Stimulated activated CD4-positive, alpha-beta T cell treated with anti-CD3 and anti-CD28 coated beads, TNF-alpha, amount 100 ng/mL, for 1 hour (primary cell): ENCODE measurements around the gene MYB.

Experiments
- DNase-seq, 3 donors: peaks; one replicate each; pipeline ENCODE4 v3.0.0-alpha.2; 2020; ENCODE audit warnings: low read depth in 3 of 3, low spot score in 1 of 3

MYB gene

DNA sequence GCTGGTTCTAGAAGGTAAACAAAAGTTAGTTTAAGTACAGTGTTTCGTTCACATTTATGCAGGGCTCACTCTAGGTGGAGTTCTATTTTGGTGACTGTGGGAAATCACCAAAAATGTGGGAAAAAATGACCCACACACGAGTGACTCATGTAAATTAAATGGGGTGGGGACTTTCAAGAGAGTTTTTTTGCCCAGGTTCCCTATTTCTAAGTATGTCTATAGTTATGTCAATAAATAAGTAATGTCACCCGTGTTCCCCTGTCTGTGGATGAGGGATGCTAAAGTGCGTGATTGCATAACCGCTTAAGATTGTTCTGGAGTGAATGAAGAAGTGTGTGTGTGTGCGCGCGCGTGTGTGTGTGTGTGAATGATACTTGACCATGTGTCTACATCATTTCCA is 69.1 kb downstream of the MYB start:
- no peak for DNase-seq

DNA sequence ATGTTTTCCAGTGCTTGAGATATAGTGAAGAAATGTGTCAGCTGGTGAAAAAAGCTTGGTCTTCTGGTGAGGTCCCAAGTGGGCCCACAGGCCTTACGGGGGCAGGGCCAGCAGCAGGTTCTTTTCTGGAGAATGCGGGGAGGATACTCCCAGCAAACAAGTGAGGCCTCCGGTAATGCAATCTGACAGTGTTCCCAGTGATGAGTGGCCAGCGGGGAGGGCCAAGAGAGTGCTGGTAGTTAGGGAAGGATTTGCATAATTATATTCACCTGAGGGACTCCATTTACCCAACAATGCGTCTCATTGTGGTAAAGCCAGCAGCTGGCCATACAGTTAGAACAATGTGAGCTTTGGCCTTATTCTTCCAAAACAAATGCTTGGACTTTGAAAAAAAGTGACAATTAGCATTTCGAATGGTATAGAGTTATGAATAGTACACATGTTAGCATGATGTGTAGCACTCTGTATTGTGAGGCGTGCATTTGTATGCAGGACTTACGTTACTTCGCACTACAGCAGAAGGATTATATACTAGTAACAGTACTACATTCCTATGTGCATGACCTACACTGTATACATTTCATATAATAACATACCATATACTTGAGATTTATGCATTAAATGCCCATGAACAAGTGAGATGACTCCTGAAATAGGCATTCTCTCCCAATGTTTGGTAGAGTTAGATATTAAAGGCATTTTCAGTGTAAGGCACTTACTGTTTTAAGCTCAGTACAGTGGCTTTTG is 69.8 kb downstream of the MYB start:
- DNase-seq = no peak

DNA sequence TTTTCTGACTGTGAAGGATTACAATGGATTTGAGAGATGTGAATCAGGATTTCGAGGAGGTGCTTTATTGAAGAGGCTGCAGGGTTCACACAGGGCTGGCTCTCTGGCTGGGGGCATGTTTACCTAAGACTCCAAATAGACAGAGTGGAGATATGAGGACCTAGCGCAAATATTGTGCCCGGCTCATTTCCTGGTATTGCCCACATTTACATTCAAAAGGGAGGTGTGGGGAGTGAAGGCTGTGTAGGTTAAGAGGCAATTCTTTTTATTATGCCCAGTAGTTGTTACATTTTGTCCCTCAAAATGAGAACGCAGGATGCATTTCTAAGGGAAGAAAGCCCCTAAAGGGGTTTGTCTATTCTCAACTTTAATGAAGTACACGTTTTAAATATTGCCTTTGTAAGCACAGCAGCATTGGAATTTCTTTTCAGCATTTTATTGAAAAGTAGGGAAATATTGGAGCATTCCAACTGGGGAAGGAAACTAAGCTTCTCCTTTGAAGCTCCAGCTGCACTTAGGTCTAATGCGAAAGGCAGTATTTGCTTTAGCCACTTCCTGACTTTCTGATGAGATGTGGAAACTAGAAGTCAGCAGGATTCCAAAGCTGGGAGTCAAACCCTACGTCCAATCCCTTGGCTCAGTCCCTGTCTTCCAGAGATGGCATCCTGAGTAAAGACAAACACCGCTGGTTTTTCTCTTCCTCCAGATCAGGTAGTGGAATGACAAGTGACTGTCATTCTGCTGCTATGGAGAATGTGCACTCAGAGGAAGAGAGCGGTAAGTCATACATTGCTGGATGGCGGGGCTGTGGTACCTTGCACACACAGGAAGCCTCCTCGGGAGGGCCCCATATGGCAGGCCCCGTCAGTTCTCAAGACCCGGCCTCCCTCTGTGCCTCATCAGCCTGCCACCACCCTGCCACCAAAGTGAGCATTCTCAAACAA is 70.7 kb downstream of the MYB start:
- no peak for DNase-seq

DNA sequence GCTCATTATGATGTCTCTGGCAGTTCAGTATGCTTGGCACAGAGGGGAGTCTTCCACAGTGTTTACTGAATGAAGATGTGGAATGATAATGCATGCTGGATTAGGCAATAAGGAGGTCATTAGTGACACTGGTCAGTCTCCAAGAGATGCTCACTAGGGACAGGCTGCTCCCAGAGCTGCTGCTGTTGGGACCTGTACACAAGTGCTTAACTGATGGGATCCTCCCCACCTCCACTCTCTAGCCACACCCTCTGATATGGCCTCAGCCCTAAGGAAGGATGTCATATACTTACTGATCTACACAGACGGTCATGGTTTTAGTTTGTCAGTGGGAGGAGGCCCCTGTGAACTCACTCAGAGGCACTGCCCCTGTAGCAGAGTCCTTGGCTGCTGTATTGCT is 73.4 kb downstream of the MYB start:
- no peak for DNase-seq

DNA sequence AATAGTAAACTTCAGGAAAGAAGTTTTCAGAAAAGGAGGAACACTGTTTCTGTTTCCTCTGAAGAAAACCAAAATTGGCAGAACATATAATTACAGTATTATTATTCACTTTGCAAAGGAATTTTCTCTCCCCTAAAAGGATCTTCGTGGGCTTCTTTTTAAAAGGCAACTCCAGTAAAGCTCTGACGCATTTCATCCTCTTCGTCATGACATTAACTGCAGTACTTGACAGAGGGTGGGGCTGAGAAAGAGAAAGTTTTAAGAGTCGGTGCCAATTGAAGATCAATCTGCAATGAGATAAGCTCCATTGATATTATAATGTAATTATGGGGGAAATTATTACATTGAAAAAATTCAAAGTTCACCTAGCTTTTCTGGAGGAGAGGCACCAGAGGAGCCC is 75.8 kb downstream of the MYB start:
- DNase-seq = no peak

DNA sequence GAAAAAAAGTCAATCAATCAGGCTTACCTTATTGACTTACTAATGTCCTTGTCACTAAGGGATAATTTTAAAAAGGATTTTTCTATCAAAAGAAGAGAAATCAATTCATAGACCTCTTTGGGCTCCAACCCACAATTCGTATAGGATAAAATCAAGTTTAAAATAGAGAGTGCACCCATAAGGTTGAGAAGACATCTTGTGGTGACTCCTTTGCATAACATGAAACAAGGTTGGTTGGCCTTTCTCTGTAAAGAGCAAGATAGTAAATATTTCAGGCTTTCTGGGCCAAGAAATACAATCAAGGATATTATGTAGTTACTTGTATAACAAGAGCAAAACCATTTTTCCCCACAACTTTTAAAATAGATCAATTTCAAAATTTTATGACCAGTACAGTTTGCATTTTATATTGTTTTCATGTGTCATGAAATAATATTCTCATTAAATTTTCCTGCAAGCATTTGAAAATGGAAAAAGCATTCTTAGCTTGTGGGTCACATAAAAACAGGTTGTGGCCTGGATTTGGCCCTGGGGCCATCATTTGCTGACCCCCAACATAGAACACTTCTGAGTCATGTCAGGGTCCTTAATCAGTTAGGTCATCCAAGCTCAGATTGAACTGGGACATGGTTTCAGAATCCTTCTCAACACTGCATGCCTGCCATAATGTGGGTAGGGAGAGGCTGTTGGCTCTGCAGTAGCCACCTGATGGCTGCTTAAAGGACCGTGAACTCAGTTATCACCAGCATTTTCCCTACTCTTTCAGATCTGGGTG is 76.7 kb downstream of the MYB start:
- DNase-seq = no peak

DNA sequence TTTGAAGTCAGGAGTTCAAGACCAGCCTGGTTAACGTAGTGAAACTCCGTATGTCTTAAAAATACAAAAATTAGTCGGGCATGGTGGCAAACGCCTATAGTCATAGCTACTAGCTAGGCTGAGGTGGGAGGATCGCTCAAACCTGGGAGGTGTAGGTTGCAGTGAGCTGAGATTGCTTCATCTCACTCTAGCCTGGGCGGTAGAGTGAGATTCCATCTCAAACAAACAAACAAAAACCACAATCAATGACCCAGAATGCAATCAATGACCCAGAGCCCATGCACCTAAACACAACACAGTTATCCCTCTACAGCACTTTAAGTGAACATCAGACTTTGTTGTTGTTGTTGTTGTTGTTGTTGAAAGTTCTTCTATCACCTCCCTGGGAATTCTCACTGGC is 77.9 kb downstream of the MYB start:
- DNase-seq = no peak

DNA sequence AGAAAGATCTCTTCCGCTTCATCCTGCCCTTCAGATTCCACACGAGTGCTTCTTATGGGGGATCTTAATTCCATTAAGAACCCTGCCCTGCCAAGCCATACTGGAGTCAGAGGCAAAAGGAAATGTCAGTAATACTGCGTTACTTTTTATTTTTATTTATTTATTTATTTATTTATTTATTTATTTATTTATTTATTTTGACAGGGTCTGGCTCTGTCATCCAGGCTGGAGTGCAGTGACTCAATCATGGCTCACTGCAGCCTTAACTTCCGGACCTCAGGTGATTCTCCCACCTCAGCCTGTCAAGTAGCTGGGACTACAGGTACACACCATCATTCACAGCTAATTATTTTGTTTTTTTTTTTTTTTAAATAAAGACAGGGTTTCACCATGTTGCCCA is 79.5 kb downstream of the MYB start:
- no peak for DNase-seq

DNA sequence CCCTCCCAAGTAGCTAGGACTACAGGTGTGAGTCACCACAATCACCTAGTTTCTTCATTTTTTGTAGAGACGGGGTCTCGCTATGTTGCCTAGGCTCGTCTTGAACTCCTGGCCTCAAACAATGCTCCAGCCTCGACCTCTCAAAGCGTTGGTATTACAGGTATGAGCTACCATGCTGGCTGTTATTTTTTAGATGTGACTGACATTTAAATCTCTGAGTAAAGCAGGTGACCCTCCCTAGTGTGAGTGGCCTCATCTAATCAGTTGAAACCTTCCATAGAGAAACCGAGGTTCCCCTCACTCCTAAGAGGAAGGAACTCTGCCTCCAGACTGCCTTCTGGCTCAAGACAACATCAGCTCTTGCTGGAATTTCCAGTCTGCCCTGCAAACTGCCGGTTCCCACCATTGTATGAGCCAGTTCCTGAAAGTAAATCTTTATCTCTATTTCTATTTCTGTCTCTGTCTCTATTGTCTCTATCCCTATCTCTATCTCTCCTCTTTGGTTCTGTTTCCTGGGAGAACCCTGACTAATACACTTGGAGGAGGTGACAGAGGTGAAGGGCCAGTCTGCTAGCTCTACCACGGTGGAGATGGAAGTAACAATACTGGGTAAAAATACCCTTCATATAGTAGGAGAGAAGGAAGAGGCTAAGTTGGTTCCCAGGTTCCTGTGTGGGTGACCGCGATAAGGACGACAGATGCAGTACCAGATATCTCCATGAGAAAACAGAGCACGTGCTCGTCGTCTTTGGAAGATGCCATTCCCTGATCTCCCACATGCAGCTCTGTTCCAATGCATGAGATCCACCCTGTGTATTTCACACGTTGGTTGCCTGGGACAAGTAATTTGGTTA is 81.0 kb downstream of the MYB start:
- DNase-seq = no peak

DNA sequence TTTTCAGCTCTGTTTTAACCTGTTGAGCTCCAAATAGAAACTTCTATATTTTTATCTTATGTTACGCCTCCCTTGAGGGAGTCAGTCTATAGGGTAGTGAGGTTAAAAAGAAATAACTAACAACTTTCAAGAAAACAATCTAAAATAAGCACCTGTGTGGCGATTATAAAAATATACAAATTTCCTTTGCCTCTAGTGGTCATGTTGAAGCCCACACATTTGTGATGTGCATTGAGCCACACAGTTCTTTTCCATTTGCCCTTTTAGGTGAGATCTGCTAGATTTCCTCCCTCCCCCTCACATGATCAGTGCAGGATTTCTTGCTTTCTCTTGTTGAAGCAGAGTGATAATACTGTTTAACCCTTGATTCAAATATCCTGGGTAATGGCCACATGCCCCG is 84.2 kb downstream of the MYB start:
- no peak for DNase-seq

DNA sequence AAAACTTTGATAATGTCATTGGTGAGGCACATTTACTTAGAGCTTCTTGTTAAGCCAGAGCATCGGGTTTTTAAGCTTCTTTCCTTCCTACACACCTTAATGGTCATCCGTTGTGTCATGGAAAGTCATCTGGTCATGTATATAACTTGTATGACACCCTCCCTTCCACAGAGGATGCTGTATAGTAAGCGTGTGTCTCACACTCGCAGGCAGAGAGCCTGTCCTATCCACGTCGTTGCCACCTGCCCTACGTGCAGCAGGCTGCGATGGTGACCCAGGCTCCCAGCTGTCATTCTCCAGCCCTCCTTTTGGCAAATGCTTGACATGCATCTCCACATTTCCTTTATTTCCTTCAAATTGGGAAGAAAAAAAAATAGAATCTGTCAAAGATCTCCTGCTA is 85.6 kb downstream of the MYB start:
- DNase-seq = no peak

DNA sequence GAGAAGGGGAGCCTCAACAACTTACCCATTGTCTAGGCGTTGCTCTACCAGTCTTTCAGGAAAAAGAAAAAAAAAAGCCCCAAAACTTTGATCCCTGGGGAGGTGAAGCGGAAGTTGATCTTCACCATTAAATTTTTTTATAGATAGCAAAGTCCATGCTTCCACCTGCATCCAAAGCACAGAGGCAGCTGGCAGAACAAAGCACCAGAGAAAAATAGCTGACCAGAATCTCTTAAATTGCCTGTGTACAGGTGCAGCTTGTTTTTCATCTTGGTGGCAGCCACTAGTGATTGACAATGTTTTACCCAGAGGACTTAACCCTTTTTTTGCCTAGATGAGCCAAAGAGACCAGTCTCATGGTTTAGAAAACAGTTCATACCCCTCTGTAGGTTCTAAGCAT is 86.0 kb downstream of the MYB start:
- no peak for DNase-seq

DNA sequence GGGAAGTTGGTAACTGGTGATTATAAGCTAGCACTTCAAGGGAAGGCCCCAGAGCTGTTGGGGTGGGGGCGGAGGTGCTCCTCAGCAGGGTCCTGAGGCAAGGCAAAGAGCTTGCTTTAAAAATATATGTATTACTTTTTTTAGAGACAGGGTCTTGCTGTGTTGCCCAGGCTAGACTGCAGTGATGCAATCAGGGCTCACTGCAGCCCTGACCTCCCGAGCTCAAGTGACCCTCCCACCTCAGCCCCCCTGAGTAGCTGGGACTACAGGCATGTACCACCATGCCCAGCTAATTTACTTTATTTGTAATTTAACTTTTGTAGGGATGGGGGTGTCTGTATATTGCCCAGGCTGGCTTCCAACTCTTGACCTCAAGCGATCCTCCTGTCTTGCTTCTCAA is 87.2 kb downstream of the MYB start:
- DNase-seq = no peak

DNA sequence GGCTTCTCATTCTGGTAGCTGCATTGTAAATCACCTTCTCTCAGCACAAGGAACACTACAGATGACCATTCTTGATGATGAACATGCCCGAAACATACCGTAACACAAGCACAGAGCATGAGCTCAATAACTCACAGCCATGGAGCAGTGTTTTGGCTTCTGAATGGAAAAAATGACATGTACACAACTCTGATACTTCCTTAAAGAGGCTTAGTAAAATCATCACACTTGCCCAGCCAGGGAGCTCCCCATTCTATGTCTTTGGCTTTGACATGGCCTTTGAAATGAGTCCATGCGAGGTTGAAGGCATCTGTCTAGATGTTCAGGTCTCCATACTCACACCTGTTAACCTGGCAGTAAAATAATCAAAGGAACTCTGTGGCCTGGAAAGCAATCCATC is 87.6 kb downstream of the MYB start:
- DNase-seq = no peak
